Right atrium auricular region (tissue), 2 donors: ENCODE results near the gene PLCL1. TPM values are rescaled to one million over a fixed set of nuclear protein-coding genes. Genes with fewer than 3 reads are reported as not detected.

Source experiments
- DNase-seq: peaks from one replicate; pipeline ENCODE4 v3.0.0-alpha.2; 2019; ENCODE audit warnings: low spot score
- H3K27ac ChIP-seq, 2 donors: fragments of 200-600 bp; sonication (generic); 1 replicate in 1 of 2; 2 replicates in 1 of 2; pipeline ENCODE4 v1.5.1; 2016 to 2019
- H3K27me3 ChIP-seq, 2 donors: fragments of 200-600 bp; sonication (generic); one replicate each; pipeline versions ENCODE4 v1.5.1 to v1.6.0; 2017 to 2019
- H3K36me3 ChIP-seq: fragments of 200-600 bp; sonication (generic); one replicate; pipeline ENCODE4 v1.5.1; 2016
- H3K4me1 ChIP-seq, 2 donors: fragments of 200-600 bp; sonication (generic); one replicate each; pipeline versions ENCODE4 v1.5.1 to v1.6.0; 2017 to 2019
- H3K4me3 ChIP-seq, 2 donors: fragments of 200-600 bp; sonication (generic); 1 replicate in 1 of 2; 2 replicates in 1 of 2; pipeline ENCODE4 v1.5.1; 2017 to 2019; ENCODE audit warnings: mild to moderate bottlenecking in 1 of 2, moderate library complexity in 1 of 2
- H3K9me3 ChIP-seq, 2 donors: fragments of 200-600 bp; sonication (generic); one replicate each; pipeline ENCODE4 v1.5.1; 2019
- total RNA-seq, 2 donors: library from RNA; depleted of rRNA; stranded (reverse); fragments of >200 nt; gene quantifications; one replicate each; pipeline ENCODE4 v1.1.0, GENCODE V29; 2016
- TF ChIP-seq, protein P1 (sequence below), 2 donors: fragments of 200-600 bp; sonication (generic); IDR thresholded peaks; one replicate each; pipeline ENCODE4 v1.5.1; 2019; ENCODE audit warnings: antibody characterized with exemption in 2 of 2

Gene PLCL1
- total RNA-seq, 2 donors from 2014 or later, result 26.8 to 32.0 TPM

DNA sequence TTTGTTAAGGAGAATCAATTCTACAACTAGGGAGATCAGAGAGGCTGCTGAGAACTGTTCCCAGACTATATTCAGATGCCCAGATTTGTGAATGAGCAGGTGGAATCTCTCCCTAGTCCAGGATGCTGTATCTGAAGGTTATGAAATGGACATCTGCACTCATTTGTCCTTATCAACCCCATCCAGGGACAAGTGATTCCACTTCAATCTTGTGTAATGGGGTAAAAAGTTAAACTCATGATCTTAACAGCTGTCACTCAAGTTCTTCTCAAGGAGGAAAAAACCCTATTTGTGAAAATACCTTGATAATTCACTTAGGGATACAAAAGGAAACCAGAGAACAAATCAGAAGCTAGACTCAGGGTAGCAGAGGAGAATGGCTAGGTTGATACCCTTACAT is 144.8 kb downstream of the PLCL1 start:
- H3K4me3 ChIP-seq, result no peak overlapping the region
- H3K9me3 ChIP-seq, result no peaks in the 10 kb centered on the region
- no peaks in the 10 kb centered on the region for H3K27me3 ChIP-seq
- DNase-seq, result no peak
- TF ChIP-seq, protein P1, sequence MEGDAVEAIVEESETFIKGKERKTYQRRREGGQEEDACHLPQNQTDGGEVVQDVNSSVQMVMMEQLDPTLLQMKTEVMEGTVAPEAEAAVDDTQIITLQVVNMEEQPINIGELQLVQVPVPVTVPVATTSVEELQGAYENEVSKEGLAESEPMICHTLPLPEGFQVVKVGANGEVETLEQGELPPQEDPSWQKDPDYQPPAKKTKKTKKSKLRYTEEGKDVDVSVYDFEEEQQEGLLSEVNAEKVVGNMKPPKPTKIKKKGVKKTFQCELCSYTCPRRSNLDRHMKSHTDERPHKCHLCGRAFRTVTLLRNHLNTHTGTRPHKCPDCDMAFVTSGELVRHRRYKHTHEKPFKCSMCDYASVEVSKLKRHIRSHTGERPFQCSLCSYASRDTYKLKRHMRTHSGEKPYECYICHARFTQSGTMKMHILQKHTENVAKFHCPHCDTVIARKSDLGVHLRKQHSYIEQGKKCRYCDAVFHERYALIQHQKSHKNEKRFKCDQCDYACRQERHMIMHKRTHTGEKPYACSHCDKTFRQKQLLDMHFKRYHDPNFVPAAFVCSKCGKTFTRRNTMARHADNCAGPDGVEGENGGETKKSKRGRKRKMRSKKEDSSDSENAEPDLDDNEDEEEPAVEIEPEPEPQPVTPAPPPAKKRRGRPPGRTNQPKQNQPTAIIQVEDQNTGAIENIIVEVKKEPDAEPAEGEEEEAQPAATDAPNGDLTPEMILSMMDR (IDR thresholded peaks at IDR 0.05), result no peak
- H3K36me3 ChIP-seq, result no peaks in the 10 kb centered on the region
- no peak overlapping the region for H3K27ac ChIP-seq
- H3K4me1 ChIP-seq, result peaks cover 0 to 15% of the 10 kb centered on the region in 2 donors

DNA sequence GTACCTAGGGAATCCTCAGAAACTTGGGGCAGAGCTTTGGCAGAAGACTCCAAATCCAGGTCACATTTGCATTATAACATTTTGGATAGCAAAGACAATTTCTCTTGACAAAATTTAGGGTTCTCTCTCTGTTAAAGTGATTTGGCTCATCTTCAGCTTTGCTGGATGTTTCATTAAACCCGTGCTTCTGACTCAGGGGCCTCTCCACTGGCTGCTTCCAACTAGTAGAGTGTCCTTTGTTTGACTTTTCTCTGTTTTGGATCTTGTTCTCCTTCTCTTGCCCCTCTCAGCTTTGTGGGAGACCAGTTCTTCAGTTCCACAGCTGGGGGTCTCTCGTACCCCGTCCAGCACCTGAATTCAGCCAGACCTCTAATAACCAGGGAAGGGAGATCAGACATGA is 145.6 kb downstream of the PLCL1 start:
- H3K36me3 ChIP-seq, result no peaks in the 10 kb centered on the region
- no peak for DNase-seq
- TF ChIP-seq, protein P1 (IDR thresholded peaks at IDR 0.05), result no peak
- no peak overlapping the region for H3K27ac ChIP-seq
- H3K4me3 ChIP-seq, result no peak overlapping the region
- H3K27me3 ChIP-seq, result no peaks in the 10 kb centered on the region
- H3K4me1 ChIP-seq, result peaks cover 0 to 15% of the 10 kb centered on the region in 2 donors
- H3K9me3 ChIP-seq, result no peaks in the 10 kb centered on the region

DNA sequence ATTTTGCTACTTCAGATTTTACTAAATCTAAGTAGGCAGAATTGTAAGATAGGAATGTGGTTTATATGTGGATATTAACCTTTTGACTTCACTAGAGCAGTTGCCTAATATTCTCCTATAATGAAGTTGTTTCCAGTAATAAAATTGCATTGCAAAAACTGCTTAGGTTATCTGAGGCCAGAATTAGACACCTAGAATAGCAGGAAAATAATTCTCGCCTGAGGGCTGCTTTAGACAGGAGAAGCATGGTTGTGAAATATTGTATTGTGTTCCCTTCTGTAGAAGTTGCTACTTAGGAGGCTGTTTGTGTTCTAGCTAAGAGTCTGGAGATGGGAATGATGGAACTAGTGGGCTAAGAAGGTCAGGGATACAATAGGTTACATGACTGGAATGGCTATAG is 146.3 kb downstream of the PLCL1 start:
- no peak overlapping the region for H3K27ac ChIP-seq
- no peak overlapping the region for H3K4me3 ChIP-seq
- TF ChIP-seq, protein P1 (IDR thresholded peaks at IDR 0.05), result no peak
- DNase-seq, result no peak
- no peaks in the 10 kb centered on the region for H3K9me3 ChIP-seq
- H3K36me3 ChIP-seq, result no peaks in the 10 kb centered on the region
- peaks cover 0 to 15% of the 10 kb centered on the region in 2 donors for H3K4me1 ChIP-seq
- H3K27me3 ChIP-seq, result no peaks in the 10 kb centered on the region

DNA sequence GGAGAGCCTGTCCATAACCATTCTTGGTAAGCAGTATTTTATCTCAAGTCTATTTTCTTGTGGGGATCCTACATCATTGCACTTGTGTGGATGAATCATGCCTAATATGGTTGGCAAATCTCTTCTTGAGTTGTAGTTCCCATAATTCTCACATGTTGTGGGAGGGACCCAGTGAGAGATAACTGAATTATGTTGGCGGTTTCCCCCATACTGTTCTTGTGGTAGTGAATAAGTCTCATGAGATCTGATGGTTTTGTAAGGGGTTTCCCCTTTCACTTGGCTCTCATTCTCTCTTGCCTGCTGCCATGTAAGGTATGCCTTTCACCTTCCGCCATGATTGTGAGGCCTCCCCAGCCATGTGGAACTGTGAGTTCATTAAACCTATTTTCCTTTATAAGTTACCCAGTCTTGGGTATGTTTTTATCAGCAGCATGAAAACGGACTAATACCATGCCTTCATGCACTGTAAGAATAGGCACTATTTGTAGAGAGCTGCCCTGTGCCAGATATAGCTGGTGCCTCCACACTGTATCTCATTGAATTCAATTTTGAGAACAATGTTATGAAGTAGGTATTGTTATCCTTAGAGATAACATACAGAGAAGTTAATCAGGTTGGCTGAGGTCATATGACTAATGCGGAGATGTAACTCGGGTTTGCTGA is 148.3 kb downstream of the PLCL1 start:
- TF ChIP-seq, protein P1 (IDR thresholded peaks at IDR 0.05), result no peak
- no peak overlapping the region for H3K27ac ChIP-seq
- peaks cover 0 to 10% of the 10 kb centered on the region in 2 donors for H3K4me1 ChIP-seq
- H3K4me3 ChIP-seq, result no peak overlapping the region
- no peaks in the 10 kb centered on the region for H3K27me3 ChIP-seq
- H3K9me3 ChIP-seq, result peaks cover 0 to 5% of the 10 kb centered on the region in 2 donors
- no peak for DNase-seq
- H3K36me3 ChIP-seq, result no peaks in the 10 kb centered on the region

DNA sequence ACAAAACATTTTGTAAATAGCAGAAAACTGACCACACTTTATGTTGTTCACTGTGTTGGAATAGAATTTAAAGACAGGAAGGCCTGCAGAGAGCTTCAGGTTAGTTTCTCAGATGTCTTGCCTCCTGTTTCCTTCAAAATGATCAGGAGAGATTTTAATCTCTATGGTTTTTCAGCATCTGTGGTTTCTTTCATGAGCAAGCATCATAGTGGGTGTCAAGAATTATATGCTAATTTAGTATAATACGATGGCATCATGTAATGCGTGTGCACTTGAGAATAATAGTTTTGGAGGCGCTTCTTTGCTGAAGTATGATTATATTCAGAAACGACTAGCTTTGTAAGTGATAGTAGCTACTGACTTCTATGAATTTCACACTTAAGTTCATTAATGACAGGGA is 149.9 kb downstream of the PLCL1 start:
- no peak overlapping the region for H3K27ac ChIP-seq
- no peaks in the 10 kb centered on the region for H3K27me3 ChIP-seq
- H3K36me3 ChIP-seq, result no peaks in the 10 kb centered on the region
- H3K4me1 ChIP-seq, result peaks cover 0 to 21% of the 10 kb centered on the region in 2 donors
- DNase-seq, result no peak
- peaks cover 0 to 5% of the 10 kb centered on the region in 2 donors for H3K9me3 ChIP-seq
- no peak overlapping the region for H3K4me3 ChIP-seq
- TF ChIP-seq, protein P1 (IDR thresholded peaks at IDR 0.05), result no peak
